ENCODE data around the gene HOOK2. TPM values are rescaled to one million over a fixed set of nuclear protein-coding genes. Genes with fewer than 3 reads are reported as not detected.
"Not testable (repeated sequence)": the region's sequence is repeated elsewhere in the genome, so short reads cannot be mapped to it uniquely, and the experiment has no call there.

The HOOK2 gene, protein sequence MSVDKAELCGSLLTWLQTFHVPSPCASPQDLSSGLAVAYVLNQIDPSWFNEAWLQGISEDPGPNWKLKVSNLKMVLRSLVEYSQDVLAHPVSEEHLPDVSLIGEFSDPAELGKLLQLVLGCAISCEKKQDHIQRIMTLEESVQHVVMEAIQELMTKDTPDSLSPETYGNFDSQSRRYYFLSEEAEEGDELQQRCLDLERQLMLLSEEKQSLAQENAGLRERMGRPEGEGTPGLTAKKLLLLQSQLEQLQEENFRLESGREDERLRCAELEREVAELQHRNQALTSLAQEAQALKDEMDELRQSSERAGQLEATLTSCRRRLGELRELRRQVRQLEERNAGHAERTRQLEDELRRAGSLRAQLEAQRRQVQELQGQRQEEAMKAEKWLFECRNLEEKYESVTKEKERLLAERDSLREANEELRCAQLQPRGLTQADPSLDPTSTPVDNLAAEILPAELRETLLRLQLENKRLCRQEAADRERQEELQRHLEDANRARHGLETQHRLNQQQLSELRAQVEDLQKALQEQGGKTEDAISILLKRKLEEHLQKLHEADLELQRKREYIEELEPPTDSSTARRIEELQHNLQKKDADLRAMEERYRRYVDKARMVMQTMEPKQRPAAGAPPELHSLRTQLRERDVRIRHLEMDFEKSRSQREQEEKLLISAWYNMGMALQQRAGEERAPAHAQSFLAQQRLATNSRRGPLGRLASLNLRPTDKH
- total RNA-seq (44.3 and 70.5 TPM in 2 replicates), polyA plus RNA-seq (113 and 128 TPM in 2 replicates)

DNA sequence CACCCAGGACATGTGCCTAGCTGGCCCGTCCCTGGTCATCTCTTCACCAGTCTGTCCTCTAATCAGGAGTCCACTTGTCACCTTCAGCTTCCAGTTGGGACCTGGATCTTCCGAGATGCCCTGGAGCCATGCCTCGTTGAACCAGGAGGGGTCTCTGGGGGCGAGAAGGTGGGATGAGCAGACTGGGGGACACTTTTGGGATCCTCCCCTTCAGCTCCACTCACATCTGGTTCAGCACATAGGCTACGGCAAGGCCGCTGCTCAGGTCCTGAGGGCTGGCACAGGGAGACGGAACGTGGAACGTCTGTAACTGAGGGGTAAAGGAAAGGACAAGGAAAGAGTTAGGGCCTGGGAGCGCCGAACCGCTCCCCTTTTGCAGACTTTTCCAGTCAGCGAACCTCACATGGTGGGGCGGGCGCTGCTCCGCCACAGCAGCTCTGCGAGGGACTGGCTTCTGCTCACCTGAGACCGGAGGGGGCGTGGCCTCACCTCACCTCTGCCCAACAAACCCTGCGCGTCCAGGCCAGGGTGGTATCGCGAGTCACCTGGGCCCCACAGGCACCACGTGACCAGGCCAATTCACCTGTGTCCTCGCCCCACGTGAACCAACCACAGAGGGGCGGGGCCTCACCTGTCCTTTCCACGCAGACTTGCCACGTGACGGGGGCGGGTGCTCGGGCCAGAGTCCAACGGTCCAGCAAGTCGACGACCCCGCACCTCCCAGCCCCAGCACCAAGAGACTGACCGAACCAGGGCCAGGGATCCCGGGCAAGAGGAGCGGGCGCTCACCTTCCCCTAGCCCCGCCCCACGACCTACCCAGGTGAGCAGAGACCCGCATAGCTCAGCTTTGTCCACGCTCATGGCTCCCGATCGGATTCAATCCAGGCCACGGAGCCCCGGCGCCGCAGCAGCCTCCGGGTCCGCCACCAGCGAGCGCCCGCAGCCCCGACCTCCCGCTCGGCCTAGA, at the start of gene HOOK2:
Gene HOOK2, minus strand, starts transcription at position 965 of the 968 bp plus-strand sequence. Its CDS starts 103 bp downstream, at position 862.
- H3K27ac ChIP-seq: peak within 1 kb of the TSS; percentile 97
- 26% methylated on average over 34 of the region's 58 CpGs for WGBS (ENCODE audit: low lambda C conversion rate, missing lambda C conversion rate)
- H3K79me2 ChIP-seq: peaks cover 17% of the 10 kb centered on the region
- DNase-seq (ENCODE audit: low spot score): peak; percentile 98
- peak within 1 kb of the TSS; percentile 51 for H3K4me3 ChIP-seq
- TF ChIP-seq, protein P1, sequence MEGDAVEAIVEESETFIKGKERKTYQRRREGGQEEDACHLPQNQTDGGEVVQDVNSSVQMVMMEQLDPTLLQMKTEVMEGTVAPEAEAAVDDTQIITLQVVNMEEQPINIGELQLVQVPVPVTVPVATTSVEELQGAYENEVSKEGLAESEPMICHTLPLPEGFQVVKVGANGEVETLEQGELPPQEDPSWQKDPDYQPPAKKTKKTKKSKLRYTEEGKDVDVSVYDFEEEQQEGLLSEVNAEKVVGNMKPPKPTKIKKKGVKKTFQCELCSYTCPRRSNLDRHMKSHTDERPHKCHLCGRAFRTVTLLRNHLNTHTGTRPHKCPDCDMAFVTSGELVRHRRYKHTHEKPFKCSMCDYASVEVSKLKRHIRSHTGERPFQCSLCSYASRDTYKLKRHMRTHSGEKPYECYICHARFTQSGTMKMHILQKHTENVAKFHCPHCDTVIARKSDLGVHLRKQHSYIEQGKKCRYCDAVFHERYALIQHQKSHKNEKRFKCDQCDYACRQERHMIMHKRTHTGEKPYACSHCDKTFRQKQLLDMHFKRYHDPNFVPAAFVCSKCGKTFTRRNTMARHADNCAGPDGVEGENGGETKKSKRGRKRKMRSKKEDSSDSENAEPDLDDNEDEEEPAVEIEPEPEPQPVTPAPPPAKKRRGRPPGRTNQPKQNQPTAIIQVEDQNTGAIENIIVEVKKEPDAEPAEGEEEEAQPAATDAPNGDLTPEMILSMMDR (IDR thresholded peaks at IDR 0.05; ENCODE audit: poor library complexity): no peak
- TF ChIP-seq EZH2phosphoT487 (IDR thresholded peaks at IDR 0.05; ENCODE audit: low read depth, severe bottlenecking, unreplicated experiment): no peak
- no peak for TF ChIP-seq EZH2 (IDR thresholded peaks at IDR 0.05; ENCODE audit: borderline replicate concordance)
- no peaks in the 10 kb centered on the region for H3K27me3 ChIP-seq
- no peaks in the 10 kb centered on the region for H3K9me3 ChIP-seq (ENCODE audit: low read depth)
- H3K4me1 ChIP-seq (ENCODE audit: insufficient read depth): peaks cover 18% of the 10 kb centered on the region
- H3K4me2 ChIP-seq: peak within 1 kb of the TSS; percentile 86
- peak within 1 kb of the TSS; percentile 16 for H2AFZ ChIP-seq
- H4K20me1 ChIP-seq (ENCODE audit: insufficient read depth, poor library complexity, severe bottlenecking): no peaks in the 10 kb centered on the region
- H3K9me2 ChIP-seq (replicated peaks; ENCODE audit: insufficient read depth): no peaks in the 10 kb centered on the region
- H3K36me3 ChIP-seq (replicated peaks; ENCODE audit: insufficient read depth, low read depth): no peaks in the 10 kb centered on the region

DNA sequence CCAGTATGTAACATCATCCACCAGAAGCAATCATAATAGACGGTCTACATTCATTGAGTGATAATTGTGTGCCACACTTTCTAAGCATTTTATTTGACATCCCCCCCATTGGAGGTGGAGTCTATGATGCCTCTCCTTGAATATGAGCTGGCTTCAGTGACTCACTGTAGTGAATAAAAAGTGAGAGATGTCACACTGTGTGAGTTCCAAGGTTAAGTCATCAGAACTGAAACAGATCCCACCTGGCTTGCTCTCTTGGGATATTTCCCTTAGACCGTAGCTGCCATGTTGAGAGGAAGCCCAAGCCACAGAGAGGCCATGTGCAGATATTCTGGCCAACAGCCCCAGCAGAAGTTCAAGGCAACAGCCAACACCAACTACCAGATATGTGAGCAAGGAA, 46.4 kb upstream of the HOOK2 start:
- WGBS (ENCODE audit: low lambda C conversion rate, missing lambda C conversion rate): 90% methylated on average over 2 of the region's 2 CpGs
- H3K4me3 ChIP-seq: no peak overlapping the region
- no peaks in the 10 kb centered on the region for H3K4me1 ChIP-seq (ENCODE audit: insufficient read depth)
- no peaks in the 10 kb centered on the region for H3K9me3 ChIP-seq (ENCODE audit: low read depth)
- H3K27ac ChIP-seq: no peak overlapping the region
- H2AFZ ChIP-seq: no peak overlapping the region
- no peaks in the 10 kb centered on the region for H4K20me1 ChIP-seq (ENCODE audit: insufficient read depth, poor library complexity, severe bottlenecking)
- H3K79me2 ChIP-seq: no peaks in the 10 kb centered on the region
- H3K4me2 ChIP-seq: no peak overlapping the region
- no peak for DNase-seq (ENCODE audit: low spot score)
- TF ChIP-seq EZH2 (IDR thresholded peaks at IDR 0.05; ENCODE audit: borderline replicate concordance) (no peak), EZH2phosphoT487 (IDR thresholded peaks at IDR 0.05; ENCODE audit: low read depth, severe bottlenecking, unreplicated experiment) (no peak)
- TF ChIP-seq, protein P1 (IDR thresholded peaks at IDR 0.05; ENCODE audit: poor library complexity): no peak
- H3K9me2 ChIP-seq (replicated peaks; ENCODE audit: insufficient read depth): no peaks in the 10 kb centered on the region
- H3K36me3 ChIP-seq (replicated peaks; ENCODE audit: insufficient read depth, low read depth): no peaks in the 10 kb centered on the region
- peaks cover 20% of the 10 kb centered on the region for H3K27me3 ChIP-seq

DNA sequence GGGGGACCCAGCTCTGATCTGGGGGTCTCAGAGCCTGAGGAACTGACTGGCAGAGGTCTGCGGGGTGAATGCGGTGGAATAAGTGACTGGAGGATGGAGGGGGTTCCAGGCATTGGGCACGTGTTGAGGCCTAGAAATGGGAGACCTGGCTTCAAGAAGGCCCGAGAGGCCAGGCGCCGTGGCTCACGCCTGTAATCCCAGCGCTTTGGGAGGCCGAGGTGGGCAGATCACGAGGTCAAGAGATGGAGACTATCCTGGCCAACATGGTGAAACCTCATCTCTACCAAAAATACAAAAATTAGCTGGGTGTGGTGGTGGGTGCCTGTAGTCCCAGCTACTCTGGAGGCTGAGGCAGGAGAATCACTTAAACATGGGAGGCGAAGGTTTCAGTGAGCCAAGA, 42.5 kb upstream of the HOOK2 start:
- not testable (repeated sequence) for DNase-seq (ENCODE audit: low spot score); H3K9me2 ChIP-seq (replicated peaks; ENCODE audit: insufficient read depth); H3K9me3 ChIP-seq (ENCODE audit: low read depth); H2AFZ ChIP-seq; H3K4me2 ChIP-seq; H3K36me3 ChIP-seq (replicated peaks; ENCODE audit: insufficient read depth, low read depth); H4K20me1 ChIP-seq (ENCODE audit: insufficient read depth, poor library complexity, severe bottlenecking); H3K27me3 ChIP-seq; H3K4me3 ChIP-seq; H3K79me2 ChIP-seq; H3K4me1 ChIP-seq (ENCODE audit: insufficient read depth); H3K27ac ChIP-seq
- 96% methylated on average over 11 of the region's 11 CpGs for WGBS (ENCODE audit: low lambda C conversion rate, missing lambda C conversion rate)

DNA sequence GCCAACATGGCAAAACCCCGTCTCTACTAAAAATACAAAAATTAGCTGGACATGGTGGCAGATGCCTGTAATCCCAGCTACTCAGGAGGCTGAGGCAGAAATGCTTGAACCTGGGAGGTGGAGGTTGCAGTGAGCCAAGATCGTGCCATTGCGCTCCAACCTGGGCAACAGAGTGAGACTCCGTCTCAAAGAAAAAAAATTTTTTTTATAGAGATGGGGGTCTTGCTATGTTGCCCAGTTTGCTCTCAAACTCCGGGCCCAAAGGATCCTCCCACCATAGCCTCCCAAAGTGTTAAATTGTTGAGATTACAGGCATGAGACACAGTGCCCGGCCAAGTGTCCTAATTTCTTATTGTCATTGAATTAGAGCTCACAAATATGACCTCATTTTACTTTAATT, 41.8 kb upstream of the HOOK2 start:
- not testable (repeated sequence) for H3K36me3 ChIP-seq (replicated peaks; ENCODE audit: insufficient read depth, low read depth); H3K27ac ChIP-seq; H2AFZ ChIP-seq; H3K4me1 ChIP-seq (ENCODE audit: insufficient read depth); H3K4me2 ChIP-seq; H3K9me2 ChIP-seq (replicated peaks; ENCODE audit: insufficient read depth); H3K79me2 ChIP-seq; H3K9me3 ChIP-seq (ENCODE audit: low read depth); DNase-seq (ENCODE audit: low spot score); H3K27me3 ChIP-seq; H4K20me1 ChIP-seq (ENCODE audit: insufficient read depth, poor library complexity, severe bottlenecking); H3K4me3 ChIP-seq
- 94% methylated on average over 6 of the region's 6 CpGs for WGBS (ENCODE audit: low lambda C conversion rate, missing lambda C conversion rate)
